Neural progenitor cell (in vitro differentiated cells): ENCODE measurements around the gene TRPC1. TPM values are rescaled to one million over a fixed set of nuclear protein-coding genes. Genes with fewer than 3 reads are reported as not detected.

Experiments used
- DNase-seq: peaks from one replicate; pipeline ENCODE4 v3.0.0-alpha.2; 2016; ENCODE audit warnings: low spot score
- H2AFZ ChIP-seq: fragments of 200-600 bp; sonication (generic); replicated peaks from 2 replicates; pipeline ENCODE4 v1.6.1; 2016; ENCODE audit warnings: antibody characterized with exemption
- H3F3A ChIP-seq: fragments of 200-600 bp; sonication (generic); 2 replicates; pipeline ENCODE4 v1.6.1; 2016; ENCODE audit warnings: antibody characterized with exemption, low read depth
- H3K27ac ChIP-seq: fragments of 200-600 bp; sonication (generic); 2 replicates; pipeline ENCODE4 v1.5.1; 2016; ENCODE audit warnings: mild to moderate bottlenecking
- H3K27me3 ChIP-seq: fragments of 200-600 bp; sonication (generic); 2 replicates; pipeline ENCODE4 v1.6.1; 2016; ENCODE audit warnings: mild to moderate bottlenecking, moderate library complexity
- H3K36me3 ChIP-seq: fragments of 200-600 bp; sonication (generic); 2 replicates; pipeline ENCODE4 v1.5.1; 2016
- H3K4me1 ChIP-seq: fragments of 200-600 bp; sonication (generic); 2 replicates; pipeline ENCODE4 v1.6.1; 2016; ENCODE audit warnings: mixed run types
- H3K4me2 ChIP-seq: fragments of 200-600 bp; sonication (generic); 2 replicates; pipeline ENCODE4 v1.6.1; 2016
- H3K4me3 ChIP-seq: fragments of 200-600 bp; sonication (generic); 2 replicates; pipeline ENCODE4 v1.5.1; 2016
- H3K79me2 ChIP-seq: fragments of 200-600 bp; sonication (generic); 2 replicates; pipeline ENCODE4 v1.6.1; 2016; ENCODE audit warnings: low read depth
- H3K9ac ChIP-seq: fragments of 200-600 bp; sonication (generic); 2 replicates; pipeline ENCODE4 v1.6.1; 2016
- H3K9me3 ChIP-seq: fragments of 200-600 bp; sonication (generic); 2 replicates; pipeline ENCODE4 v1.5.1; 2016; ENCODE audit warnings: low read depth
- H4K20me1 ChIP-seq: fragments of 200-600 bp; sonication (generic); 2 replicates; pipeline ENCODE4 v1.6.1; 2016; ENCODE audit warnings: low read depth
- H3K27ac Mint-ChIP-seq: 3 replicates; pipeline ENCODE4 v1.8.0; 2021; ENCODE audit warnings: mixed read lengths
- H3K27me3 Mint-ChIP-seq: 2 replicates; pipeline ENCODE4 v1.8.0; 2022; ENCODE audit warnings: low read depth, mild to moderate bottlenecking, inconsistent platforms, moderate library complexity, mixed read lengths; ENCODE audit not compliant: insufficient read depth
- H3K36me3 Mint-ChIP-seq: 3 replicates; pipeline ENCODE4 v1.8.0; 2021; ENCODE audit warnings: mixed read lengths
- H3K4me1 Mint-ChIP-seq: 3 replicates; pipeline ENCODE4 v1.8.0; 2021; ENCODE audit warnings: mixed read lengths
- H3K4me3 Mint-ChIP-seq: 3 replicates; pipeline ENCODE4 v1.8.0; 2021; ENCODE audit warnings: mild to moderate bottlenecking, moderate library complexity, mixed read lengths
- H3K9me3 Mint-ChIP-seq: 3 replicates; pipeline ENCODE4 v1.8.0; 2020; ENCODE audit warnings: mixed read lengths
- CTCF ChIP-seq: fragments of 200-600 bp; sonication (generic); IDR thresholded peaks from 2 replicates; pipeline ENCODE4 v1.5.1; 2017; ENCODE audit warnings: antibody characterized with exemption, mild to moderate bottlenecking
- EZH2 ChIP-seq: fragments of 200-600 bp; sonication (generic); IDR thresholded peaks from 2 replicates; pipeline ENCODE4 v1.6.1; 2017; ENCODE audit warnings: antibody characterized with exemption, mild to moderate bottlenecking, moderate library complexity
- EZH2phosphoT487 ChIP-seq: fragments of 200-600 bp; sonication (generic); IDR thresholded peaks from 2 replicates; pipeline ENCODE4 v1.6.1; 2017; ENCODE audit warnings: antibody characterized with exemption
- total RNA-seq: library from RNA; depleted of rRNA; stranded (reverse); fragments of >200 nt; gene quantifications from 2 replicates; pipeline ENCODE4 v1.2.3, GENCODE V29; 2015; ENCODE audit warnings: low replicate concordance

The TRPC1 gene
- total RNA-seq, 1 donor from 2014 or later, result 36.4 TPM

DNA sequence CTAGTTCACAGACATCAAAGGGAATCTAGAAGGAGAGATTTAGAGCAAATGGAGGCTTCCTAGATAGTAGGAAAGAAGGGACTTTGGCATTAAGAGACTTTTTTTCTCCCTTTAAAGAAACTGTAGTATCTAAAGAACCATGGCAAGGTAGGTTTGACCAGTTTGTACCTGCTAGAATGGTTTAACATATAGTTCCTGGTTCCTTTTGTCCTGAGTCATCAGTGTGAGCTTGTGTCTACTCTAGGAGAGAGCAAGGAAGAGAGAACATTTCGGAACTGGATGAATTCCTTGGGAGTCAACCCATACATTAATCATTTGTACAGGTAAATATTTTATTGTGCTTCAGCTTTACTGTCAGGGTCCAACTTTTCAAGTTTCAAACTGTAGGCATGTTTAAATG is 29.6 kb upstream of the TRPC1 start:
- no peak overlapping the region for H3K27ac Mint-ChIP-seq
- no peaks in the 10 kb centered on the region for H3K4me1 Mint-ChIP-seq
- H4K20me1 ChIP-seq, result no peaks in the 10 kb centered on the region
- no peaks in the 10 kb centered on the region for H3K4me1 ChIP-seq
- TF ChIP-seq CTCF, result no peak
- no peak for TF ChIP-seq EZH2
- no peak for TF ChIP-seq EZH2phosphoT487
- H3K4me3 ChIP-seq, result no peak overlapping the region
- no peak overlapping the region for H3K4me3 Mint-ChIP-seq
- DNase-seq, result no peak
- H2AFZ ChIP-seq, result no peak overlapping the region
- no peaks in the 10 kb centered on the region for H3K9me3 Mint-ChIP-seq
- H3K27ac ChIP-seq, result no peak overlapping the region
- no peaks in the 10 kb centered on the region for H3K27me3 Mint-ChIP-seq
- H3K4me2 ChIP-seq, result no peak overlapping the region
- H3K9ac ChIP-seq, result no peak overlapping the region
- H3K9me3 ChIP-seq, result no peaks in the 10 kb centered on the region
- no peaks in the 10 kb centered on the region for H3K27me3 ChIP-seq
- H3K36me3 ChIP-seq, result no peaks in the 10 kb centered on the region
- H3K79me2 ChIP-seq, result no peaks in the 10 kb centered on the region
- H3K36me3 Mint-ChIP-seq, result no peaks in the 10 kb centered on the region
- H3F3A ChIP-seq, result no peaks in the 10 kb centered on the region

- no peak overlapping the region for H3K9ac ChIP-seq
- H3K36me3 Mint-ChIP-seq, result no peaks in the 10 kb centered on the region
- no peak overlapping the region for H3K4me2 ChIP-seq
Measured at GRCh38 chr3:142705198-142705597, 18.6 kb upstream of the TRPC1 start.

GRCh38 chr3:142706321-142707127 is 17.3 kb upstream of the TRPC1 start:
- peaks cover 3% of the 10 kb centered on the region for H3K27me3 Mint-ChIP-seq
- Histone ChIP-seq H3K27me3 (no peaks in the 10 kb centered on the region), H2AFZ (no peak overlapping the region), H3K36me3 (no peaks in the 10 kb centered on the region), H3K4me2 (no peak overlapping the region), H3K9ac (no peak overlapping the region), H4K20me1 (no peaks in the 10 kb centered on the region), H3K4me1 (no peaks in the 10 kb centered on the region), H3K27ac (no peak overlapping the region), H3K9me3 (no peaks in the 10 kb centered on the region), H3K79me2 (no peaks in the 10 kb centered on the region), H3K4me3 (no peak overlapping the region), H3F3A (no peaks in the 10 kb centered on the region)
- H3K9me3 Mint-ChIP-seq, result no peaks in the 10 kb centered on the region
- no peak for DNase-seq
- no peak overlapping the region for H3K4me3 Mint-ChIP-seq
- TF ChIP-seq CTCF, result no peak
- TF ChIP-seq EZH2phosphoT487, result no peak
- TF ChIP-seq EZH2, result no peak
- no peaks in the 10 kb centered on the region for H3K36me3 Mint-ChIP-seq
- H3K4me1 Mint-ChIP-seq, result no peaks in the 10 kb centered on the region
- H3K27ac Mint-ChIP-seq, result no peak overlapping the region

More at GRCh38 chr3:142705198-142705597, 18.6 kb upstream of the TRPC1 start:
- Histone ChIP-seq H3K4me3 (no peak overlapping the region), H2AFZ (no peak overlapping the region), H3F3A (no peaks in the 10 kb centered on the region), H3K9me3 (no peaks in the 10 kb centered on the region), H3K79me2 (no peaks in the 10 kb centered on the region), H3K4me1 (no peaks in the 10 kb centered on the region), H4K20me1 (no peaks in the 10 kb centered on the region), H3K27ac (no peak overlapping the region), H3K36me3 (no peaks in the 10 kb centered on the region), H3K27me3 (no peaks in the 10 kb centered on the region)
- no peak for DNase-seq
- Mint-ChIP-seq H3K4me1 (no peaks in the 10 kb centered on the region), H3K27me3 (peaks cover 3% of the 10 kb centered on the region), H3K27ac (no peak overlapping the region), H3K9me3 (no peaks in the 10 kb centered on the region), H3K4me3 (no peak overlapping the region)
- no peak for TF ChIP-seq CTCF
- TF ChIP-seq EZH2phosphoT487, result no peak
- TF ChIP-seq EZH2, result no peak
